UCSD-AML1 (cell line): ENCODE data around the gene OR10D3.
"Not testable (repeated sequence)": the region's sequence is repeated elsewhere in the genome, so short reads cannot be mapped to it uniquely, and the experiment has no call there.

Source experiments
- DNase-seq: peaks from one replicate; lab custom pipeline; 2025; ENCODE audit not compliant: unreplicated experiment; lab: John Stamatoyannopoulos, UW

The OR10D3 gene

DNA sequence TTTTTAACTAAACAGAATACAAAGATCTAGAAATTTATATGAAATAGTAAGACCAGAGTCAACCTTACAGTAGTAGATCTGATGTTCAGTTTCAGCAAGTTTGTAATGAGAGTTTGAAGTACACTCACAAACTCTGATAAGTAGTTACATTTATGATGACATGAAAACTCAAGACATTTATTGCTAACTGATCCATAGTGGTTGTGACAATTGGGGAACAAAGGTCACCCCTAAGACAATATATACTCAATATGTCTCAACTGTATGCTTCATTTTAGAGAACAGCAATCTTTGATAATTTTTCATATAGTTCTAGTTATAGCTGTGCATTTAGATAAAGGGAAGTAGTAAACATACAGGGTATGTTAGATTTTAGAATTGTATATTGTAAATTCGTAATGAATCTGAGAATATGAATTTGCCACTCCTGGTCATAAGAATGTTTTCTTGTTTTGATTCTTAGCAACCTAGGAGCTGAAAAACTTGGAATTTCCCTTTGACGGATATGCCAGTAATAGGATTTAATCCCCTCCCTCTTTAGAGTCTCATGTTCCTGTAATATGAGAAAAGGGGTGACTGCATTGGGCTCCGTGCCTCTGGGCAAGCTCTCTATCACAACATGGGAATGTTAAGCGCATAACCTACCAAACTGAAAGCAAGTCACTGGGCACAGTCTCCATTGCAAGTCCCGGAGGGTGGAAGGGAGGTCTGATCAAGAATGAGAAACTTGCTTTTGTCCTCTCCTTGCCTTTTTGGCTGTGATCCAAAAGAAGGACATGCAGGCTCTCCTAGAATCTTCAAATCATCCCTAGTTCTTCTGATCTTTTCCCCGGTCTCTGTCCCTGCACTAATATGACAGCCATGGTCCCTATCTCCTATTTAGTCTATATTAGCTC, 11.4 kb downstream of the OR10D3 start:
- DNase-seq = no peak

DNA sequence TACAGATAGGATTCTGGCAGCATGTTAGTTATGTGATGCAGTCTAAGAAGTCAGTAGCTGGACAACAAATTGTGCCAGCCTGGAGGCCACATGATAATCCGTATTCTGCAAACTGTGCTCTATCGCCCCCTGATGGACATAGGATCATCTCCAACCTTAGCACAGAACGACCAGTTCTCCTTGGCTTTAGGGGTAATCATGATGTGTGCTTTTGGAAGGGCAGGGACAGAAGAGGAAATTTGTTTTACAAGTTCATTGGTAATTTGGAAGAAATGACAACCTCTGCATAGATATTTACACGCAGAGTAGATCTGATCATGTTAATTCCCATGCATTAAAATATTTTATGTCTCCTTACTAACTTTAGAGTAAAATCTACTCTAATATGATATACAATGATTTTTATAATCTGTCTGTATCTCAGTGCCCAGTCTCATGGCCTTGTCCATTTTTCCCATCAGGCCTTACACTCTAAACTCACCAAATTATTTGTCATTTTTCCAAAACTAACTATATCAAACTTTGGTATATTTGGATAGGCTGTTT, 12.1 kb downstream of the OR10D3 start:
- no peak for DNase-seq

DNA sequence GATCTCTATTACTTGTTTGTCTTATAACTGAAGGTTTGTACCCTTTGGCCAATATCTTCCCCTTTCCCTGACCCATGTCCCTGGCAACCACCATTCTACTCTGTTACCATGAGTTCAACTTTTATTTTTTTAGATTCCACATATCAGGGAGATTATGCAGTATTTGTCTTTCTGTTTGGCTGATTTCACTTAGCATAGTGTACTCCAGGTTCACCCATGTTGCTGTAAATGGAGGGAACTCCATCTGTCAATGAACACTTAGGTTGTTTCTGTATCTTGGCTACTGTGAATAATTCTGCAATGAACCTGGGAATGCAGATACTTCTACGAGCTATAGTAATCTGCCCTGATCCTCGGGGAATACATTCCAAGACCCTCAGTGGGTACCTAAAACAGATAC, 14.9 kb downstream of the OR10D3 start:
- DNase-seq = no peak

DNA sequence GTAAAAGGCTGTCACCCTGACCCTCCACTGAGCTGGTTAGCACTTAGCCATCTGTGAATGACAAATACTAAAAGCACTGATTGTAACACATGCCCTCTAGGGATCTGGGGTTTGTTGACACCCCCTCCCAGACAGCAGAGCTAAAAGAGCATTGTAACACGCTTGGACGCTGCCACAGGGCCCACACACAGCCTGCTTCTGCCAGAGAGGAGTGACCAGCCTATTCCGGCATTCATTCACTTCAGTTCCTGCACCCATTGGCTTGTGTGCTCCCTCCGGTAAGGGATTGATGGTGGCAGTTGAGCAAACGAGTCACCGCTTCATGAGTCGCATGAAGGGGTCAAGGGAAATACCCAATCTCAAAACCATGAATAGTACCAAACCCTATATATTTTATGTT, 15.8 kb downstream of the OR10D3 start:
- no peak for DNase-seq

DNA sequence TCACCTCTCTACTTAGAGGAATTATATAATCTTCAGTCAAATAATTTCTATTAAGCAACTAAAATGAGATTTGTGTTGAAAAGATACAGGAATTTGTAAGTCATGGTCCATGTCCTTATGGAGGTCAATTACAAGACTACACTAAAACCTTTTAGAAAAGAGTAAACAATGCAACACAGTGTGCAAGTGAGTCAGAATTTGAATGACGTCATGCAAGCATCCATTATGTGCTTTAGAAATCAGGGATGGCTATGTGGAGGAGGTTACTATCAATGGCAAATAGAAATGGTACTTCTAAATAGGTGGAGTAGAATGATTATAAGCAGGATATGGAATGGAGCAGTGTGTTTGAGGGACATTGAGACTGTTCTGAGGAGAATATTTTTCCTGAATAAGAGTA, 16.6 kb downstream of the OR10D3 start:
- DNase-seq = no peak

DNA sequence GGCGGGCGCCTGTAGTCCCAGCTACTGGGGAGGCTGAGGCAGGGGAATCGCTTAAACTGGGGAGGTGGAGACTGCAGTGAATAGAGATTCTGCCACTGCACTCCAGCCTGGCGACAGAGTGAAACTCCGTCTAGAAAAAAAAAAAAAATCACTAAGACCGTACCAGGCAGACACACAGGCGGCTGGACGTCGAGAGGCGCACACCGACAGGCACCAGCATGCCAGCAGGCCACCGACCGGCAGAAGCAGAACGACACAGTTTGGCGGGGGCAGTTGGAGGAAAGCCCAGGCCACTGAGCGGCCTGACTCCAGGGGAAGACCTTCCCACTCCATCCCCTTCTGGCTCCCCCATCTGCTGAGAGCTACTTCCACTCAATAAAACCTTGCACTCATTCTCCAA, 17.5 kb downstream of the OR10D3 start:
- DNase-seq = no peak

DNA sequence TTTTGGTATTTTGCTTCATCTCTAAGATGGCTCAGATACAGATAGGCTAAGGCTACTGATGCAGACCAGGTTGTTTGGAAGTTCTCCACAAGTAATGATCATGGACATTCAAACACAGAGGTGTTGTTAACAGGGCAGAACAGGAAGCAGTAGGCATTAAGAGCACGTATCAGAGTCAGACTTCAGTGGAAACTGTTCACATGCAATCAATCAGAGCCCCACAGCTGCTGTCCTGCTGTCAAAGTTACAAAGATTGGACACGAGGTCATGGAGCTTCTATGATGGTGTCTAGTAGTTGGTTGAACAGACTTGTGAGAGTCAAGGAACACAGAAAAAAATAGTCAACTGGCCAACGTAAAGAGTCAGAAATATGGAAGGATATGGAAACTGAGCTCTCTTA, 19.8 kb downstream of the OR10D3 start:
- DNase-seq = no peak

DNA sequence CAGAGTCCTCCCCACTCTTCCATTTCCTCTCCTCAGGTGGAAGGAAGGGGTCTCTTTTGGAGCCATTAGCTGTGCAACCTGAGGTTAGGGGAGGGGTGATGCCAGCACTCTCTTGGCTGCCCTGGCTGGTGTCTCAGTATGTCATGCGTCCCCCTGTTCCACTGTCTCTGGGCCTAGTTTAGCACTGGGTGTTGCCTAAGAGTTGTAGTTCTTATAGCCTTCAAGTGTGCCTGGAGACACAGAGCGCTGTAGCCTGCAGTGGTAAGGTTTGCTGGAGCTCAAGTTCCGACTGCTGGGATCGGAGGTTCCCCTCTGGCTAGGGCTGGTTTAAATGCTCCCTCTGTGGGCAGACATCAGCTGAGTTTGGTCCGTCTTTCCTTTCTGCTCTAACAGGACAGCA, 20.9 kb downstream of the OR10D3 start:
- no peak for DNase-seq

DNA sequence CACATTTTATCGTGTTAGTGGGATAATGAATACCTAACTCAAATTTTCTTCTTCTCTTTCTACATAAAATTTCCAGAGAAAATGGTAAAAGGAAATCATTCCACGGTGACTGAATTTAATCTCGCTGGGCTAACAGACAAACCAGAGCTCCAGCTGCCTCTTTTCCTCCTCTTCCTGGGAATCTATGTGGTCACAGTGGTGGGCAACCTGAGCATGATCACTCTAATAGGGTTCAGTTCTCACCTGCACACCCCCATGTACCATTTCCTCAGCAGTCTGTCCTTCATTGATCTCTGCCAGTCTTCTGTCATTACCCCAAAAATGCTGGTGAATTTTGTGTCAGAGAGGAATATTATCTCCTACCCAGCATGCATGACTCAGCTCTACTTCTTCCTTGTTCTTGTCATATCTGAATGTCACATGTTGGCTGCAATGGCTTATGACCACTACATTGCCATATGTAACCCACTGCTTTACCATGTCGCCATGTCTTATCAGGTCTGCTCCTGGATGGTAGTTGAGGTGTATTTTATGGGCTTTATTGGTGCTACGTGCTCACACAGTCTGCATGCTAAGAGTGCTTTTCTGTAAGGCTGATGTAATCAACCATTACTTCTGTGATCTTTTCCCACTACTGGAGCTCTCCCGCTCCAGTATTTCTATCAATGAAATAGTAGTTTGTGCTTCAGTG, 24.1 kb downstream of the OR10D3 start:
- DNase-seq = no peak

DNA sequence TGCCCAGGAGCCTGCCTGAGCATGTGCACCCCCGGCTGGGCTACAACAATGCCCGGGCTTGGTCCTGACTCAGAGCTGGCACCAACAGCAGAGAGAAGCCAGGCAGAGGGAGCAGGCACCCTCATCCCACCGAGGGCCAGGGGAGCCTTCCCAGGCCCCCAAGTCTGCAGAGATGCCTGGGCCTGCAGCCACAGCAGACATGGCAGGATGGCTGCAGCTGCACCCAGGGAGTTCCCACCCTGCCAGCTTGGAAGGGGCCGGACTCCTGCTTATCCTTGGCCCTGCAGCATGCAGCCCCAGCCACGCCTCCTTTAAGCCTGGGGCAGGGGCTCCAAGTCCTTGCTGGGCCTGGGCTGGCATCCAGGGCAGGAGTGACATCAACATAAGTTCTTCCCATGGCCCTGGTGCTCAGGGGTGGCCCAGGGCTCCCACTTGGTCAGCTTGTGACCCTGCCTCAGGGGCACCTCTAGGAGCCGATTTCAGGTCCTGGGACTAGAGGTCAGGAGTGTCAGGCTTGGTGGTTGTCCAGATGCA, 26.7 kb downstream of the OR10D3 start:
- DNase-seq = no peak

DNA sequence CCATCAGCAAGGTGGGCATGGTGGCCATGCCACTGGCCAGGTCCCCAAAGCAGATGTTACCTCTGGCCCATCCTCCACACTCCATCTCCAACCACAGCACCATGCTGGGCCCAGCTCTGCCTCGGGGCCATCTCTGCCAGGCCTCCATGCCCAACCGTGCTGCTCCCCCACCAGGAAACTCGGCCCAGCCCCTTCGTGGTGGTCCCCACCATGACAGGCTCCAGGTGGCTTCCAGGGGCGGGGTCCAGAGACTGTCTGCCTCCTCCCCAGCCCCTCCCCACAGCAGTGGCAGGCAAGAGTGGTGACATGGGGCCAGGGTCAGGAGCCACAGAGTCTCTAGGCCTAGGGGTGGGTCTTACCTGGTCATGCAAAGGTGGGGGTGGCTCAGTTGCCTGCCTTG, 27.3 kb downstream of the OR10D3 start:
- DNase-seq = no peak

DNA sequence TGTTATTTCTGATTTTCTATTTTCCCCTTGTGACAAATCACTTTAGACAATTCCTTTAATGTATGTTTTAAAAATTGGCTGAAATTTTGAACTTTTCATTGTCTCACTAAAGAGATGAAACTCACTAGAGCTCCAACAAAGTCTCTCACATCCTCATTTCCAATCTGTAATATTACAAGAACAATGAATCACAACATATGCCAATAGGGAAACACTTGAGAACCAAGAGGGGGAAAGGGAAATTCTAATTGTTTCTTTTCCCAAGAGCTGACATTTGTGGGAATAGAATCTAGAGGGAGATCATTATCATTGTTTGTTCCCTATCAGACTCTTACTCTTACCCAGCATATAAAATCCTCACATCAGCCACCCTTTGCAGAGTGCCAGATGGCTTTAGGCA, 28.2 kb downstream of the OR10D3 start:
- no peak for DNase-seq

DNA sequence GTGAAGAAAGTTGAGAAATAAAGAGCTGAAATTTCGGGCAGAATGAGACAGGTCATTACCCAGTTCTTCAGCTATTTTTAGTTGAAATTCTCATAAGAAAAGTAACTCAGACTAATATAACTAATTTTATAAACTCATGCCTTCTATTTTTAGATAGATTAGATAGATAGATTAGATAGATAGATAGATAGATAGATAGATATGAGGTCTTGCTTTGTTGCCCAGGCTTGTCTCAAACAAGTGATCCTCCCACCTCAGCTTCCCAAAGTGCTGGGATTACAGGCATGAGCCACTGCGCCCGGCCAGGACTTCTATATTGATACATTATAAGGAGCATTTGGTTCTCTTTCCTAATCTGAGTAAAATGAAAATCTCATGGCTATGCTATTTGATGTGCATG, 30.9 kb downstream of the OR10D3 start:
- no peak for DNase-seq

DNA sequence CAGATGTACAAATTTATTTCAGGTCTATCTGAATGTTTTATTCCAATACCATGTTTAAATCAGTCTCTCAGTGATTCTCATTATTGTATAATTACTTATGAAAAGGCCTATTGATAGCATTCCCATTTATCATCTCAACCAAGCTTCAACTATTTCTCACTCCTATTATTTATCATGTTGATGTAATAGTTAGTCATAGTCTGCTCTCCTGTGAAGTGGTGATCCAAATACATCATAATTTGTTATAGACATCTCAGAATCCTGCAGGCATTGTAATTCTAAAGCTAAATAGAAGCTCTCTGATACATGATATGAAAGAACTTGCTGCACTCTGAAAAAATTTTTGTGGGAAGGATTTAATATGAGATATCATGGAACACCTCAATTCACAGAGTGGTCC, 36.0 kb downstream of the OR10D3 start:
- DNase-seq = no peak

DNA sequence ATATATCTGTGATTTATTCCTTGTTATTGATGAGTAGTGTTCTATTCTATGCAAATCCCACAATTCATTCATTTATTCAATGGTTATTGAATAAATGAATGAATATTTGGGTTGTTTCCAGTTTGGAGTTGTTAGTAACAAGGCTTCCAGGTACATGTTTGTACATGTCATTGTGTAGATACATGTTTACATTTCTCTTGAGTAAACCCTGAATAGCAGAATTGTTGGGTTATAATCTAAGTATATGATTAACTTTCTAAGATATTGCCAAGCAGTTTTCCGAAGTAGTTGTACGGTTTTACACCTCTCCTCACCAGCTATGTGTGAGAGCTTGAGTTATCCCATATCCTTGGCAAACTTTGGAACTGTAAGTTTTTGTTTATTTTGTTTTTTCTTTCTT, 39.3 kb downstream of the OR10D3 start:
- DNase-seq = no peak

DNA sequence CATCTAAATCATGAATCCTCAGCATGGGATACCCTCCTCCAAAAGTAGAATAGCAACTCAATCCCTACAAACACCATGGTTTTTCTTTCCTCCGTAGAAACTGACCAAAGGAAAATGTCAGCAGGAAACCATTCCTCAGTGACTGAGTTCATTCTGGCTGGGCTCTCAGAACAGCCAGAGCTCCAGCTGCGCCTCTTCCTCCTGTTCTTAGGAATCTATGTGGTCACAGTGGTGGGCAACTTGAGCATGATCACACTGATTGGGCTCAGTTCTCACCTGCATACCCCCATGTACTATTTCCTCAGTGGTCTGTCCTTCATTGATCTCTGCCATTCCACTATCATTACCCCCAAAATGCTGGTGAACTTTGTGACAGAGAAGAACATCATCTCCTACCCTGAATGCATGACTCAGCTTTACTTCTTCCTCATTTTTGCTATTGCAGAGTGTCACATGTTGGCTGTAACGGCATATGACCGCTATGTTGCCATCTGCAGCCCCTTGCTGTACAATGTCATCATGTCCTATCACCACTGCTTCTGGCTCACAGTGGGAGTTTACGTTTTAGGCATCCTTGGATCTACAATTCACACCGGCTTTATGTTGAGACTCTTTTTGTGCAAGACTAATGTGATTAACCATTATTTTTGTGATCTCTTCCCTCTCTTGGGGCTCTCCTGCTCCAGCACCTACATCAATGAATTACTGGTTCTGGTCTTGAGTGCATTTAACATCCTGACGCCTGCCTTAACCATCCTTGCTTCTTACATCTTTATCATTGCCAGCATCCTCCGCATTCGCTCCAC, 41.7 kb downstream of the OR10D3 start:
- DNase-seq = not testable (repeated sequence)

DNA sequence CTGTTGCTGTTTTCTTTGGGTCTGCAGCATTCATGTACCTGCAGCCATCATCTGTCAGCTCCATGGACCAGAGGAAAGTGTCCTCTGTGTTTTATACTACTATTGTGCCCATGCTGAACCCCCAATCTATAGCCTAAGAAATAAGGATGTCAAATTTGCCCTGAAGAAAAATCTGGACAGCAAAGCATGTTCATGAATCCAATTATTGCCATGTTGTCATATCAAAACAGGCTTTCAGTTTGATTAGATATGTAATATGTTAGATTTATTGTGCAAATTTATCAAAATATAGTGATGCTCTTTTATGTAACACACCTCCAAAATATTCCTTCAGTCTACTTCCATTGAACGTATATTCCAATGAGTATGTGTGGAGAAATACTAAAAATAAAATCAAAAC, 42.3 kb downstream of the OR10D3 start:
- no peak for DNase-seq

DNA sequence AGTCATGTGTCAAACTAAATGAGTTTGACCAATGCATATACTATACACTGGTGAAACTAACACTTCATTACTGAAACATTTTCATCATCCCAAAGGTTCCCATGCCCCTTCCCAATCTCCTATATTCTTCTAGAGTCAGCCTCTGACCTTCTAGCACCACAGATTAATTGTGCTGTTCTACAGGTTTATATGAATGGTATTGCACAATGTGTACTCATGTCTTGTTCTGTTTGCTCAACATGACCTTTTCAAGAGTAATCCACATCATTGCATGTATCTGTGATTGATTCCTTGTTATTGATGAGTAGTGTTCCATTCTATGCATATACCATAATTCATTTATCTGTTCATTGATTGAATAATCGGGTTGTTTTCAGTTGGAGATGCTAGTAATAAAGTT, 50.2 kb downstream of the OR10D3 start:
- DNase-seq = no peak
